Measurements from ENCODE around the gene D2HGDH.

DNA sequence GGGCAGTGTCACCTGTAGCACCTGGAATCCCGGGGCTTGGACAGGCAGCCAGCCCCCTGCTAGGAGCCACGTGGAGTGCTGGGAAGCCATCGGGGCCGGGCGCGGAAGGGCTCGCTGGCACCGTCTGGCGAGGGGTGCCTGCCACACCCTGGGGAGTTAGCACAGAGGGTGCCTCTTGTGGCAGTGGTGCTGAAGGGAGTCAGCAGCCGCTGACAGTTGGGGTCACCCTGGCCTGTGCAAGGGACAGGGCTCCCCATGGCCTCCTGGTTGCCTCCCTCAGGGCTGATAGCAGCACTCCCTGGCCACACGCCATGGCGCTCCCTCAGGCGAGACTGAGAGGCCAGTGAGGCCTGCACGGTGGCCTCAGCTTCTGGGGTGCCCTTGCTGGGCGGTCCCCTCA is 13.9 kb upstream of the D2HGDH start:
- TF ChIP-seq EZH2 (IDR thresholded peaks at IDR 0.05; ENCODE audit: insufficient read depth, low read length) (no peak), CTCF (IDR thresholded peaks at IDR 0.05; ENCODE audit: insufficient read depth, low read depth, low read length) (no peak)
